GM12878 (cell line): ENCODE measurements around the gene DNAH1. TPM values are rescaled to one million over a fixed set of nuclear protein-coding genes. Genes with fewer than 3 reads are reported as not detected.

Source experiments
- ATAC-seq: fragments of 200-7000 bp; cut with Tn5 transposase; 3 replicates; pipeline ENCODE4 v1.9.1; 2020; ENCODE audit warnings: mild to moderate bottlenecking, moderate library complexity
- BruUV-seq: library from RNA; stranded (reverse); fragments of 400-500 nt; replicated peaks from 2 replicates; lab custom pipeline; 2021; lab: Mats Ljungman, UMichigan
- CTCF ChIA-PET: fragments of 300-600 bp; sonication (Branson Sonifier 250); formaldehyde crosslinking; extraction: SDS; loops from one replicate; lab custom pipeline; 2021; ENCODE audit warnings: inconsistent platforms; lab: Yijun Ruan, JAX
- POLR2A ChIA-PET: fragments of 350-600 bp; formaldehyde crosslinking; extraction: SDS; loops from one replicate; lab custom pipeline; 2021; ENCODE audit warnings: inconsistent platforms; lab: Charles Lee
- RAD21 ChIA-PET: fragments of 300-600 bp; sonication (Branson Sonifier 250); formaldehyde crosslinking; loops from one replicate; lab custom pipeline; 2023; ENCODE audit warnings: antibody characterized with exemption; ENCODE audit not compliant: unreplicated experiment; lab: Charles Lee
- SMC1A ChIA-PET: fragments of 300-600 bp; sonication (Branson Sonifier 250); formaldehyde crosslinking; loops from one replicate; lab custom pipeline; 2023; ENCODE audit not compliant: unreplicated experiment, uncharacterized antibody; lab: Charles Lee
- DNase-seq: peaks from one replicate; pipeline ENCODE4 v3.0.0-alpha.2; 2011; ENCODE audit warnings: low read depth, low spot score
- FAIRE-seq: peaks from 3 replicates; lab custom pipeline; 2011; peaks lifted over from hg19 to GRCh38; lab: Jason Lieb, UNC
- H2AFZ ChIP-seq: 2 replicates; pipeline ENCODE4 v1.6.0; 2011; ENCODE audit warnings: low read depth, low read length, control low read depth; ENCODE audit not compliant: control insufficient read depth
- H3K27ac ChIP-seq: 2 replicates; pipeline ENCODE4 v1.5.1; 2011; ENCODE audit warnings: control low read depth; ENCODE audit not compliant: control insufficient read depth, insufficient read depth
- H3K27me3 ChIP-seq, 2 experiments: replicated peaks in 1 of 2; 2 replicates each; pipeline versions ENCODE4 v1.6.0 to v1.6.1; 2011; ENCODE audit warnings: low read length in 1 of 2; ENCODE audit not compliant: control insufficient read depth in 2 of 2, insufficient read depth in 2 of 2
- H3K36me3 ChIP-seq, 2 experiments: 2 replicates each; pipeline ENCODE4 v1.5.1; 2011; ENCODE audit warnings: low read length in 1 of 2; ENCODE audit not compliant: control insufficient read depth in 2 of 2, insufficient read depth in 2 of 2
- H3K4me1 ChIP-seq: 2 replicates; pipeline ENCODE4 v1.6.1; 2011; ENCODE audit warnings: mild to moderate bottlenecking, low read length, moderate library complexity, mixed read lengths; ENCODE audit not compliant: control insufficient read depth, insufficient read depth
- H3K4me2 ChIP-seq: 2 replicates; pipeline ENCODE4 v1.6.0; 2011; ENCODE audit warnings: control low read depth; ENCODE audit not compliant: control insufficient read depth, insufficient read depth
- H3K4me3 ChIP-seq: fragments of 200-600 bp; sonication (generic); 2 replicates; pipeline ENCODE4 v1.5.1; 2016
- H3K79me2 ChIP-seq: 2 replicates; pipeline ENCODE4 v1.6.0; 2011; ENCODE audit warnings: low read length; ENCODE audit not compliant: control insufficient read depth, insufficient read depth
- H3K9ac ChIP-seq: 2 replicates; pipeline ENCODE4 v1.8.0; 2011; ENCODE audit warnings: low read length, control low read depth, mixed read lengths; ENCODE audit not compliant: control insufficient read depth, insufficient read depth
- H3K9me3 ChIP-seq: replicated peaks from 3 replicates; pipeline ENCODE4 v1.5.1; 2011; ENCODE audit warnings: mild to moderate bottlenecking, low read length; ENCODE audit not compliant: control insufficient read depth, insufficient read depth
- H4K20me1 ChIP-seq: 2 replicates; pipeline ENCODE4 v1.6.0; 2011; ENCODE audit not compliant: control insufficient read depth, insufficient read depth
- BACH1 ChIP-seq: fragments of 450-650 bp; IDR thresholded peaks from 2 replicates; pipeline ENCODE4 v1.6.1; 2017; ENCODE audit warnings: mild to moderate bottlenecking, borderline replicate concordance
- ESRRA ChIP-seq: IDR thresholded peaks from 2 replicates; pipeline ENCODE4 v1.6.1; 2012; ENCODE audit warnings: mild to moderate bottlenecking, low read length, improper control_type of control experiment
- NBN ChIP-seq: fragments of 450-650 bp; IDR thresholded peaks from 2 replicates; pipeline ENCODE4 v1.6.1; 2016
- NFYB ChIP-seq: IDR thresholded peaks from 2 replicates; pipeline ENCODE4 v1.6.1; 2011; ENCODE audit warnings: low read depth, mild to moderate bottlenecking, low read length, improper control_type of control experiment, moderate library complexity; ENCODE audit not compliant: insufficient read depth
- PAX8 ChIP-seq: fragments of 450-650 bp; IDR thresholded peaks from 2 replicates; pipeline ENCODE4 v1.6.1; 2017; ENCODE audit warnings: mild to moderate bottlenecking, moderate library complexity
- PKNOX1 ChIP-seq: fragments of 450-650 bp; IDR thresholded peaks from 2 replicates; pipeline ENCODE4 v1.6.1; 2016; ENCODE audit warnings: mild to moderate bottlenecking
- WGBS: methylation state at CpG from one replicate; pipeline ENCODE4 v1.1.6; 2016; ENCODE audit warnings: low lambda C conversion rate; ENCODE audit not compliant: insufficient replicate concordance, insufficient coverage; ENCODE audit errors: missing lambda C conversion rate; 5-methylcytosine and 5-hydroxymethylcytosine counted together
- in situ Hi-C: fragments of 300-500 bp; cut with MboI; formaldehyde crosslinking; loops from 9 replicates; pipeline ENCODE4 v1.14.3; 2018; ENCODE audit warnings: mixed read lengths
- intact Hi-C: fragments of 100-400 bp; cut with micrococcal nuclease; formaldehyde crosslinking; loops from one replicate; pipeline ENCODE4 v1.14.2; 2022; ENCODE audit not compliant: unreplicated experiment
- polyA plus RNA-seq, 11 experiments: library from polyadenylated mRNA; depleted of rRNA in 4 of 11; unstranded in 6 of 11; stranded (reverse) in 5 of 11; fragments of >200 nt; fragmentation: Nextera tagmentation in 4 of 11; fragmentation: Illumina TruSeq in 1 of 11; extraction: Ambion mirVana in 4 of 11; extraction: Trizol in 1 of 11; gene quantifications; 1 replicate in 1 of 11; 2 replicates in 10 of 11; pipeline versions ENCODE4 v1.2.1 to v1.2.3, GENCODE V29; 2011 to 2016; ENCODE audit warnings: inconsistent platforms in 2 of 11, missing spikeins in 2 of 11, low read depth in 1 of 11
- total RNA-seq, 4 experiments: library from RNA; depleted of rRNA in 3 of 4; stranded (reverse); fragments of >200 nt in 3 of 4; fragmentation: Illumina TruSeq in 1 of 4; extraction: Trizol in 1 of 4; gene quantifications; 2 replicates each; pipeline versions ENCODE4 v1.2.1 to v1.2.3, GENCODE V29; 2013 to 2021
- TF ChIP-seq, protein P1 (sequence below): fragments of 450-650 bp; formaldehyde crosslinking; IDR thresholded peaks from 2 replicates; pipeline ENCODE4 v1.4.0; 2022; ENCODE audit warnings: mild to moderate bottlenecking, moderate library complexity

The DNAH1 gene
- total and polyA plus RNA-seq, 10 of the 15 experiments (the other 5 are each of a cell fraction or from before 2014, with no cell fraction given) = 0.31 to 5.8 (median 2.7) TPM

DNA sequence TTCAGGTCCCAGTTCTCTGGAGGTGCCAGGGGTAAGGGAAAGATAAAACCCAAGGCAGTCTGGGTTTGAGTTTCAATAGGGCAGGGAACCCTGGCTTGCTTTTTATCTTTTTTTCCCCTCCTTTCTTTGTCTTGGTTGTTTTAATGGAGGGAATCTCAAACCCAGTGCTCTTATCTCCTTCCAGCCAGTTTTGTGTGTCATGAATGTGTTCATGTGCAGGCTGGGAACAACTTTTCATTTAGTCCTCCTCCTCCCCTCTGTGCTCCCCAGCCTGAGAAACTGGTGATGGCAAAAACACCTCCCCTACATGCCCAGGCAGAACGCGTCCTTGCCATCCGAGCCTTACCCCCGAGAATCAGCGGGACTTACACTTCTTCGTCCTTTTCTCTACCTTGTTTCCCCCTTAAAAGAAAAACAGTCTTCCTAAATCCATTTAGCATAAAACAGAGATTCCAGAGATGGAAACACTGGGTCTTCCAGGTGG lies 117.9 kb downstream of the DNAH1 start (continued):
- TF ChIP-seq, protein P1, sequence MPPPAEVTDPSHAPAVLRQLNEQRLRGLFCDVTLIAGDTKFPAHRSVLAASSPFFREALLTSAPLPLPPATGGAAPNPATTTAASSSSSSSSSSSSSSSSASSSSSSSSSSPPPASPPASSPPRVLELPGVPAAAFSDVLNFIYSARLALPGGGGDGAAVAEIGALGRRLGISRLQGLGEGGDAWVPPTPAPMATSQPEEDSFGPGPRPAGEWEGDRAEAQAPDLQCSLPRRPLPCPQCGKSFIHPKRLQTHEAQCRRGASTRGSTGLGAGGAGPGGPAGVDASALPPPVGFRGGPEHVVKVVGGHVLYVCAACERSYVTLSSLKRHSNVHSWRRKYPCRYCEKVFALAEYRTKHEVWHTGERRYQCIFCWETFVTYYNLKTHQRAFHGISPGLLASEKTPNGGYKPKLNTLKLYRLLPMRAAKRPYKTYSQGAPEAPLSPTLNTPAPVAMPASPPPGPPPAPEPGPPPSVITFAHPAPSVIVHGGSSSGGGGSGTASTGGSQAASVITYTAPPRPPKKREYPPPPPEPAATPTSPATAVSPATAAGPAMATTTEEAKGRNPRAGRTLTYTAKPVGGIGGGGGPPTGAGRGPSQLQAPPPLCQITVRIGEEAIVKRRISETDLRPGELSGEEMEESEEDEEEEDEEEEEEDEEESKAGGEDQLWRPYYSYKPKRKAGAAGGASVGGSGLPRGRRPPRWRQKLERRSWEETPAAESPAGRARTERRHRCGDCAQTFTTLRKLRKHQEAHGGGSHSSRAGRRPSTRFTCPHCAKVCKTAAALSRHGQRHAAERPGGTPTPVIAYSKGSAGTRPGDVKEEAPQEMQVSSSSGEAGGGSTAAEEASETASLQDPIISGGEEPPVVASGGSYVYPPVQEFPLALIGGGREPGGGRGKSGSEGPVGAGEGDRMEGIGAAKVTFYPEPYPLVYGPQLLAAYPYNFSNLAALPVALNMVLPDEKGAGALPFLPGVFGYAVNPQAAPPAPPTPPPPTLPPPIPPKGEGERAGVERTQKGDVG = no peak
- TF ChIP-seq NFYB (no peak), PAX8 (no peak), ESRRA (no peak), BACH1 (no peak)

DNA sequence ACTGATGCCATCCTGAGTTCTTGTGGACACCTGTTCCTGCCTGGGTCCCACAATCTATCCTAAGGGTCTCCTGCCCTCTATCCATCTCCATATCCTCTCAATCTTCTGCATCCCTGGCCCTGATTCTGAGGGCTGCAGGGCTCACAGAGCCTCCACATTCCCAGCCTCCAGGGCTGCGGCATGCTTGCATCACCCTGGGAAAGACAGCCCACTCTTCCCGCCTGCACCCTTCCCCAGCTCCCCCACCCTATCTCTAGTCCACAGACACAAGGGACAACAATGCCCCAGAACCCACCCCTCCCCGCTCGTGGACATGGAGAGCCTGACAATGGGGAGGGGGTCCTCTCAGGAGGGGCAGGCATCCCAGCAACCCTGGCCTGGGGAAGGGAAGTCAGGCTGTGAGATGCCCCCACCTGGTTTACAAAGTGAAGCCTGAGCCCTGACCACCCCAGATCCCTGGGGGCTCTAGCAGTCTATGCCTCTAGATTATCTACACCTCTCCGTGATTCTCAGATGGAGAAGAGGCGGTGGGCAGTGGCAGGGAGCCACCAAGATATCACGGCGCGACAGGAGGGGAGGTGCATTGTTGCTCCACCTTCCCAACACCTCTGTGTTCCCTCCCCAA lies 118.5 kb downstream of the DNAH1 start:
- RAD21 ChIA-PET = no interaction called here
- SMC1A ChIA-PET = interaction anchor here (0.7 to 1.2 kb wide), 2 partner anchors 11 to 13 kb away, joined by 3 read pairs; no protein-coding TSS in a partner anchor
- no peaks in the 10 kb centered on the region for H3K4me1 ChIP-seq
- DNase-seq = no peak
- in situ Hi-C loops = no loop called here
- H2AFZ ChIP-seq = no peak overlapping the region
- FAIRE-seq = no peak
- no peak for ATAC-seq
- POLR2A ChIA-PET = no interaction called here
- no peak overlapping the region for H3K4me2 ChIP-seq
- no peak overlapping the region for H3K4me3 ChIP-seq
- no peaks in the 10 kb centered on the region for H4K20me1 ChIP-seq
- no peaks in the 10 kb centered on the region for H3K27me3 ChIP-seq
- WGBS = 48% methylated on average over 7 of the region's 9 CpGs
- TF ChIP-seq PKNOX1 (no peak), NBN (no peak)
- TF ChIP-seq, all 136 proteins: peak for 0
- intact Hi-C loops = no loop called here
- H3K36me3 ChIP-seq = no peaks in the 10 kb centered on the region
- no peaks in the 10 kb centered on the region for H3K9me3 ChIP-seq
- CTCF ChIA-PET = interaction anchor here (1.1 to 4.2 kb wide), 3 partner anchors 12 to 994 kb away, joined by 3 to 35 read pairs (median 5); partner anchors contain the start of gene SEMA3G
- H3K9ac ChIP-seq = no peak overlapping the region
- H3K79me2 ChIP-seq = no peaks in the 10 kb centered on the region
- no peak overlapping the region for H3K27ac ChIP-seq
- BruUV-seq = no TSS peak
